Retinal pigment epithelial cell (primary cell): ENCODE measurements around the gene JAG2.

Experiments
- DNase-seq: peaks from one replicate; pipeline ENCODE4 v3.0.0-alpha.2; 2010; ENCODE audit warnings: low read depth
- H3K4me3 ChIP-seq: 2 replicates; pipeline ENCODE4 v1.5.1; 2011; ENCODE audit warnings: mild to moderate bottlenecking, low read length, control low read depth, moderate library complexity
- TF ChIP-seq, protein P1 (sequence below): conservative IDR thresholded peaks from 2 replicates; pipeline ENCODE4 v1.5.1; 2011; ENCODE audit warnings: low read depth, low read length, control low read depth, inconsistent platforms

Gene JAG2

DNA sequence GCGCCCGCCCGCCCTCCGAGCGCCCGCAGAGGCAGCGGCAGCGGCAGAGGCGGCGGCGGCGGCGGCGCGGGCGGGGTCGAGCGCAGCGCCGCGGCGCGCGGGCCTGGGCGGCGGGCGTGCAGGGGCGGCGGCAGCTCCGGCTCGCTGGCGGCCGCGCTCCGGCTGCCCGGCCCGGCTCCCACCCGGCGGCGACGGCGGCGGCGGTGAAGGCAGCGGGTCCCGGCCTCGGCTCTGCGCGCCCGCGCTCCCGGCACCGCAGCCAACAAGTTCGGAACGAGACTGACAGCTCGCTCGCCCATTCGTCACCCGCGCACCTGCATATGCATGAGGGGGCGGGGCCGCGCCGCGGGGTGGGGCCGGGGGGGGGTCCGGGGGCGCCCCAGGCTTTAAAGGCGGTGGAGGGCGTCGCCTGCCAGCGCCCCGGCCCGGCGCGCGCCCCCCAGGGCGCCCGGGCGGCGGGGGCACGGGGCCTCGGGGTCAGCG is at the start of gene JAG2:
Gene JAG2, minus strand, starts transcription at position 281 of the 483 bp plus-strand sequence. CDS start 356 bp downstream, outside the sequence.
- DNase-seq: no peak

DNA sequence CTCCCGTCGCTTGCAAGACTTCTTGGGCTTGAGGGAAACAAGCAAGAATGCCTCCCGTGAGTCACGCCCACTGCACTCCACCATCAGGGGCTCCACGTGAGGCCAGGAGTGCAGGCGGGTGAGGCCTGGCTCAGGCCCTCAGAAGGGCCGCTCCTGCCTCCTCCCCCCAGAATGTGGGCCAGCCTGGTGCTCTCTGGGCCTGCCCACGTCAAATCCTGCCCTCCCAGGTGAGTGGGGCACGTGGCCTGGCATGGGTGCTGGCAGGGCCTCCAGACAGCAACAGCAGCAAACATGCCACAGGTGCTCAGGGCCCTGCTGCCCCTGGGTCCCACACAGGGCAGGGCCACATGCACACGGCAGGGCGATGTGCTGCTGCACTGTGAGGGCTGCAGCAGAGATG is 49.2 kb upstream of the JAG2 start:
- TF ChIP-seq, protein P1, sequence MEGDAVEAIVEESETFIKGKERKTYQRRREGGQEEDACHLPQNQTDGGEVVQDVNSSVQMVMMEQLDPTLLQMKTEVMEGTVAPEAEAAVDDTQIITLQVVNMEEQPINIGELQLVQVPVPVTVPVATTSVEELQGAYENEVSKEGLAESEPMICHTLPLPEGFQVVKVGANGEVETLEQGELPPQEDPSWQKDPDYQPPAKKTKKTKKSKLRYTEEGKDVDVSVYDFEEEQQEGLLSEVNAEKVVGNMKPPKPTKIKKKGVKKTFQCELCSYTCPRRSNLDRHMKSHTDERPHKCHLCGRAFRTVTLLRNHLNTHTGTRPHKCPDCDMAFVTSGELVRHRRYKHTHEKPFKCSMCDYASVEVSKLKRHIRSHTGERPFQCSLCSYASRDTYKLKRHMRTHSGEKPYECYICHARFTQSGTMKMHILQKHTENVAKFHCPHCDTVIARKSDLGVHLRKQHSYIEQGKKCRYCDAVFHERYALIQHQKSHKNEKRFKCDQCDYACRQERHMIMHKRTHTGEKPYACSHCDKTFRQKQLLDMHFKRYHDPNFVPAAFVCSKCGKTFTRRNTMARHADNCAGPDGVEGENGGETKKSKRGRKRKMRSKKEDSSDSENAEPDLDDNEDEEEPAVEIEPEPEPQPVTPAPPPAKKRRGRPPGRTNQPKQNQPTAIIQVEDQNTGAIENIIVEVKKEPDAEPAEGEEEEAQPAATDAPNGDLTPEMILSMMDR: no peak
- no peak for DNase-seq
- no peak overlapping the region for H3K4me3 ChIP-seq

More for the DNA sequence above, at the start of gene JAG2:
- TF ChIP-seq, protein P1: no peak
- H3K4me3 ChIP-seq: peak within 1 kb of the TSS; percentile 21

DNA sequence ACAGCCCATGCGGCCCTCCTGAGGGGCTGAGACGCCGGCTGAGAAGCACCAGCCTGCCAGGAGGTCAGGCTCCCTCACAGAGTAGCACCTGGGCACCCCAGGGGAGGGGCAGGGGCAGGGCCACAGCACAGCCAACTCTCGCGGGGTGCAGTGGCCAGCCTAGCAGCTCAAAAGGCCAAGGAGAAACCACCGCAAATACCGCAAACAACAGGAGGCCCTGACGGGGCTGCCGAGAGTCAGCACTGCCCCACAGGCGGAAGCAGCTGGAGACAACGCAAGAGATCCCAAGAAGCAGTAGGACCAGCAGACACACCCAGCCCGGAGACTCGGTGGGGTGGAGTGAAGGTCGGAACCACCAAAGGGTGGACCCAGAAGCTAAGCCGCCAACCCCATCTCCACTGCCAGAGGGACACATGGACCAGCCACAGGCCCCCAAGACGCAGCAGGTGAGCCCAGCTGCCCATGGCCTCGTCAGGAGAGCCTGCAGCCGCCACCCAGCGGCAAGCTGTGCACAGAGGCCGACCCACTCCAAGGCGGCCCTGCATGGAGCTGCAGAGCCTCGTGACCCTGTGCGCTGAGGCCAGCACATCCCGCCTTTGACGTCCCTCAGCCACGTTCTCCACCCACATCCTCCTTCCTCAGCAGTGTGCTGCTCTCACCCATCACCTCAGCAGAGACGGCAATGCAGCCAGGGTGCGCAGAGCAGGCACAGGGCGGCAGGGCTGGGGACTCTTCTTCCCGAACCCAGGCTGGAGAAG is 48.1 kb upstream of the JAG2 start:
- no peak overlapping the region for H3K4me3 ChIP-seq
- no peak for DNase-seq
- TF ChIP-seq, protein P1: no peak

DNA sequence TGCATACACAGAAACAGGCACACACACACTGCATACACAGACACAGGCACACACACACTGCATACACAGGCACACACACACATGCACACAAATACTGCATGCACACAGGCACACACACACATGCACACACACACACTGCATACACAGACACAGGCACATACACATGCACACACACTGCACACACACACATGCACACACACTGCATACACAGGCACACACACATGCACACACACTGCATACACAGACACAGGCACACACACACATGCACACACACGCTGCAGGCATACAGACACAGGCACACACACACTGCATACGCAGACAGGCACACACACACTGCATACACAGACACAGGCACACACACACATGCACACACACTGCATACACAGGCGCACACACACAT is 47.0 kb upstream of the JAG2 start:
- H3K4me3 ChIP-seq: no peak overlapping the region
- DNase-seq: no peak
- TF ChIP-seq, protein P1: no peak

DNA sequence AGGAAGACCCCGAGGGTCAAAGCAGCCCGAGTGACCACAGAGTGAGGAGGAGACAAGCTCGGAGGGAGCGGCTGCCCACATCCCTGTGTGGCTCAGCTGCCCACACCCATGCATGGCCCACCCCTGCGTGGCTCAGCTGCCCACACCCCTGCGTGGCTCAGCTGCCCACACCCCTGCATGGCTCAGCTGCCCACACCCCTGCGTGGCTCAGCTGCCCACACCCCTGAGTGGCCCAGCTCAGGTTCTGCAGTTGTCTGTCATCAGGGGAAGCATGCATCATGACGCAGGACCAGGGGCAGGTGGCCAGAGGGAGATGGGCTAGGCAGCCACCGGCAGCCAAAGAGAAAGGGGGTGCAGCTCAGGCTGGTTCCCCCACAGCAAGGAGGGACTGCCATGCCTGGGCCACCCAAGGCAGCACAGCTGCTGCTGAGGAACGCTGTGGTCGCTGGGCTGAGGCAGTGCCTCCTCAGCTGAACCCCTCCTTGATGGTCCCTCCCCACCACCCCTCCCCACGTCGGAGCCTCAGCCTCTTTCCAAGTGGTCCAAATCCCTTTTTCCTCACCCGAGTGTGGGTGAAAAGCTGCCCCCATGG is 45.8 kb upstream of the JAG2 start:
- TF ChIP-seq, protein P1: no peak
- no peak overlapping the region for H3K4me3 ChIP-seq
- DNase-seq: no peak

DNA sequence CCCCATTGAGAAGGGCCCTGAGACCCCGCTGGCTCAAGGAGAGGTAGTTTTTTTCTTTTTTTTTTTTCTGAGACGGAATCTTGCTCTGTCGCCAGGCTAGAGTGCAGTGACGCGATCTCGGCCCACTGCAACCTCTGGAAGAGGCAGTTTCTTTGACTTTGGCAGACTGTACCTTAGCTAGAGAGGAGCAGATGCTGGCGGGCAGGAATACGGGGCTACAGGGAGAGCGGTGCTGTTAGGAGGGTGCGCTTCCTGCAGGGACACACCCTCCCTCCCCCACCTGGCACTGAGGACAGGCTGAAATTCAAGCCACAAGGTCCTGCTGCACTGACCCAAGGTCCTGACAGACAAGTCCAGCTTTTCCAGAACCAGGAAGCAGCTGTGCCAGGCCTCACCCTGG is 44.8 kb upstream of the JAG2 start:
- TF ChIP-seq, protein P1: no peak
- no peak for DNase-seq

More for the DNA sequence above, 44.8 kb upstream of the JAG2 start:
- H3K4me3 ChIP-seq: no peak overlapping the region
